Left cardiac atrium (tissue), 4 donors: Measurements from ENCODE around the gene TEX14. TPM values are rescaled to one million over a fixed set of nuclear protein-coding genes. Genes with fewer than 3 reads are reported as not detected.
"Not testable (repeated sequence)": the region's sequence is repeated elsewhere in the genome, so short reads cannot be mapped to it uniquely, and the experiment has no call there.

Source experiments
- ATAC-seq, 2 donors: fragments of 200-7000 bp; cut with Tn5 transposase; one replicate each; pipeline ENCODE4 v1.9.1; 2020; ENCODE audit warnings: mild to moderate bottlenecking in 2 of 2, moderate library complexity in 2 of 2
- DNase-seq: peaks from one replicate; pipeline ENCODE4 v3.0.0-alpha.2; 2020
- intact Hi-C, 2 donors: fragments of 100-400 bp; cut with DNase I; formaldehyde crosslinking; loops; one replicate each; pipeline versions ENCODE4 v1.14.1 to v1.15.1; 2022 to 2023
- total RNA-seq, 2 donors: library from RNA; stranded (reverse); fragmentation: NEBNext Ultra II Directional; extraction: Animal tissue kit (Norgen Biotek cat#: 25700); gene quantifications; one replicate each; pipeline ENCODE4 v1.2.1, GENCODE V29; 2021
- donor health status: DM: no; HTN: yes; CAD: no.
- donor health status: DM: no; HTN: yes; CAD: no; lungs with severe emphysema.
- donor health status: DM: yes; HTN: yes; CAD: no.
- donor health status: Dilated cardiomyopathy.

Gene TEX14
- total RNA-seq, 2 donors from 2014 or later, result 0.32 TPM; not detected in 1

- peak; percentile 90 for DNase-seq
- ATAC-seq, result peak; percentile 99 to 100
- intact Hi-C loops, result loop anchor here (10.0 kb wide), 3 partner anchors 108 to 178 kb away; partner anchors contain the start of gene MTMR4 (in 1 of the 2)
Observed at GRCh38 chr17:58692239-58693055, 602 bp upstream of the TEX14 start, which contains the start of gene RAD51C. Gene RAD51C (plus strand): TSS chr17:58692602. CDS start chr17:58692644, 42 bp downstream.

GRCh38 chr17:58690033-58690432, 1.8 kb downstream of the TEX14 start:
- intact Hi-C loops, result loop anchor here (10.0 kb wide), 3 partner anchors 105 to 175 kb away; partner anchors contain the start of gene MTMR4 (in 1 of the 2)
- ATAC-seq, DNase-seq: not testable (repeated sequence)

DNA sequence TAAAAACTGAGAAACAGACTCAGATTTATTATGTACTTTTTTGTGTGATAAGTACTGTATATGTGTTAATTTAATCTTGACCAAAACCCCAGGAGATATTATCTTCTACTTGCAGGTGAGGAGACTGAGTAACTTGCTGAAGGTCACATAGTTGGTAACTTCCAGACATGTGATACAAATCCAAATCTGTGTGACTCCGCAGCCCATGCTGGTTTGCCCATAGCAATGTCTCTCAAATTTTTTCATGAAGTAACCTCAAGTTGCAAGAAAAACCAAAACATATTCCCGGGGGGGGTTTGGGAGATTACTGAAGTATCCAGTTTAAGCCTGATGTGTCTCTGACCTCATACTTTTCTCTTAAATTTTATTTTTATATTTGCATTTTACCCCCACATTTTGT, 3.3 kb downstream of the TEX14 start:
- no peak for ATAC-seq
- DNase-seq, result no peak
- intact Hi-C loops, result no loop called here

GRCh38 chr17:58686980-58687379, 4.9 kb downstream of the TEX14 start:
- intact Hi-C loops, result no loop called here
- DNase-seq (no peak), ATAC-seq (no peak)

DNA sequence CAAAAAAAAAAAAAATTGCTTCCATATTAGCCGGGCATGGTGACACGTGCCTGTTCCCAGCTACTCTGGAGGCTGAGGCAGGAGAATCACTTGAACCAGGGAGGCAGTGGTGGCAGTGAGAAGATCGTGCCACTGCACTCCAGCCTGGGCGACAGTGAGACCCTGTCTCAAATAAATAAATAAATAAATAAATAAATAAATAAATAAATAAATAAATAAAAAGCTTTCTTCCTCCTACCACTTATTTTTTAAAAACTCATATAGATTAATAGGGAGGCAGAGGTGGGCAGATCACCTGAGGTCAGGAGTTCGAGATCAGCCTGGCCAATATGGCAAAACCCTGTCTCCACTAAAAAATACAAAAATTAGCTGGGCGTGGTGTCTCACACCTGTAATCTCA, 7.4 kb downstream of the TEX14 start:
- ATAC-seq, intact Hi-C loops: not testable (repeated sequence)

GRCh38 chr17:58684003-58684402, 7.8 kb downstream of the TEX14 start:
- DNase-seq (no peak), ATAC-seq (no peak)
- intact Hi-C loops, result no loop called here

More for the DNA sequence above, 7.4 kb downstream of the TEX14 start:
- DNase-seq, result not testable (repeated sequence)

GRCh38 chr17:58680038-58680369, 11.8 kb downstream of the TEX14 start:
- intact Hi-C loops, result no loop called here
- ATAC-seq, result no peak
- no peak for DNase-seq

GRCh38 chr17:58679263-58680037, 12.4 kb downstream of the TEX14 start:
- DNase-seq (no peak), ATAC-seq (no peak)
- intact Hi-C loops, result no loop called here

- DNase-seq, intact Hi-C loops, ATAC-seq: not testable (repeated sequence)
Observed at GRCh38 chr17:58678287-58678686, 13.6 kb downstream of the TEX14 start.

DNA sequence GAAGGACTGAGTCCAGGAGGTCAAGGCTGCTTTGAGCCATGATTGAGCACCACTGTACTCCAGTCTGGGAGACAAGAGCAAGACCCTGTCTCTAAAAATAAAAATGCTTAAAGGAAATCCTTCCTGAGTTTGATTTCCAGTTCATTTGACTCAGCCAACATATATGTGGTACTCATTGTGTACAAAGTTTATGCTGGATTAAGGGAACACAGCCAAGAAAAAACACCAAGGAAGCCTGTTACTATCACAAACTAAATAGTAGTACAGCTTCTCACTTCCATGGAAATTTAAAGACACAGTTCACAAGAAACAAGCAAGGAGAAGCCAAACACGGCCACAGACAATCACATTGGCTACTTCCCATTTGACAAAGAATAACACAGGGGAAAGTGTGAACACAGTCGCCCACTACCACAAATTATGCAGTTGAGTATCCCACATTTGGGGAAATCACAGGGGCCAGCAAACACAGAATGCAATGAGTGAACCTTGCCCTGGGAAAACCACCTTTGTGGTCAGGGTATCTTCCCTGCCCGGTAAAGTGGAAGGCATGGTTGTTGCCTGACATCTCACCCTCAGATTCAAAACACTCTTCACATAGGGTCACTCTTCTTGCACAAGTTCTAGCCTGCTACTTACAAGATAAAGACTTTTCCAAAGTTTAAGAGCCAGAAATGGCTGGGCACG, 14.5 kb downstream of the TEX14 start:
- intact Hi-C loops, result no loop called here
- ATAC-seq (no peak), DNase-seq (no peak)

DNA sequence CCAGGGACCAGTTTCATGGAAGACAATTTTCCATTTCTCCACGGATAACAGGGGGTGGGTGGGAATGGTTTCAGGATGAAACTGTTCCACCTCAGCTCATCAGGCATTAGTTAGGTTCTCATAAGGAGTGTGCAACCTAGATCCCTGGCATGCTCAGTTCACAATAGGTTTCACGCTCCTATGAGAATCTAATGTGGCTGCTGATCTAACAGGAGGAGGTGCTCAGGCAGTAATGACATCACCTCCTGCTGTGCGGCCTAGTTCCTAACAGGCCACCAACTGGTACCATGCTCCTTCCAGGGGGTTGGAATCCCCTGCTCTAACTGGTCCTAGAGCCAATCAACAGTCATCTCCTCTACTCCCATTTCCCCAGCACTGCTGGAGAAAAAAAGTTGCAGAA, 19.9 kb downstream of the TEX14 start:
- DNase-seq, result no peak
- no peak for ATAC-seq
- intact Hi-C loops, result no loop called here

DNA sequence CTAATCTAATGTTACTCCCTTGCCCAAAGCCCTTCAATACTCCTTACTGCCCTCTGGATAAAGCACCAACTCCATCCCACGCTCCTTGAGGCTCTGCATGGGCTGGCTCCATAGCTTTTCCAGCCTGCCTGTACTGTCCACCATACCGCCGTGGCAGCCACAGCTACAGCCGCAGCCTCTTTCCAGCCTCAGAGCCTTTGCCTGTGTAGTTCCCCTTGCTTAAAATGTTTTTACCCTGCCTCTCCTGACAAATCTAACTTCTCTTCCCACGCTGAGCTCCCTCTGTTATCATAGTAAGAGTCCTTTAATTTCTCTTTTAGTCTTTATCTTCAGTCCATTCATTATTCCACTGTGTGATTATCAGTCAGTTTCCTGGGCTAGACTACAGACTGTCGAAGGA, 22.0 kb downstream of the TEX14 start:
- ATAC-seq, result no peak
- intact Hi-C loops, result no loop called here

GRCh38 chr17:58668598-58668935, 23.3 kb downstream of the TEX14 start:
- ATAC-seq (no peak), DNase-seq (no peak)
- intact Hi-C loops, result no loop called here

More for the DNA sequence above, 22.0 kb downstream of the TEX14 start:
- no peak for DNase-seq

- ATAC-seq (no peak), DNase-seq (no peak)
- intact Hi-C loops, result no loop called here
Observed at GRCh38 chr17:58667934-58668597, 23.8 kb downstream of the TEX14 start.

- intact Hi-C loops, result no loop called here
- peak; percentile 77 for DNase-seq
- ATAC-seq, result peak; percentile 68 to 85
Observed at GRCh38 chr17:58666858-58667267, 25.0 kb downstream of the TEX14 start.

- DNase-seq (no peak), ATAC-seq (no peak)
- intact Hi-C loops, result no loop called here
Observed at GRCh38 chr17:58665946-58666857, 25.6 kb downstream of the TEX14 start.

GRCh38 chr17:58664302-58664701, 27.5 kb downstream of the TEX14 start:
- intact Hi-C loops, result no loop called here
- no peak for DNase-seq
- ATAC-seq, result no peak

- intact Hi-C loops, result no loop called here
- ATAC-seq, result no peak
- DNase-seq, result no peak
Observed at GRCh38 chr17:58661499-58661898, 30.3 kb downstream of the TEX14 start.
